Ascending aorta (tissue), 2 donors: ENCODE results near the gene GRAMD1A. TPM values are rescaled to one million over a fixed set of nuclear protein-coding genes. Genes with fewer than 3 reads are reported as not detected.

Source experiments
- DNase-seq, 2 donors: peaks; one replicate each; pipeline ENCODE4 v3.0.0-alpha.2; 2019; ENCODE audit warnings: low spot score in 2 of 2
- H3K27ac ChIP-seq, 2 donors: fragments of 200-600 bp; sonication (generic); one replicate each; pipeline ENCODE4 v1.5.1; 2016 to 2017; ENCODE audit warnings: mild to moderate bottlenecking in 1 of 2
- H3K27me3 ChIP-seq: fragments of 200-600 bp; sonication (generic); one replicate; pipeline ENCODE4 v1.5.1; 2017
- H3K36me3 ChIP-seq, 2 donors: fragments of 200-600 bp; sonication (generic); one replicate each; pipeline ENCODE4 v1.5.1; 2016
- H3K4me1 ChIP-seq, 2 donors: fragments of 200-600 bp; sonication (generic); one replicate each; pipeline ENCODE4 v1.5.1; 2016 to 2017; ENCODE audit warnings: mild to moderate bottlenecking in 1 of 2
- H3K4me3 ChIP-seq, 2 donors: fragments of 200-600 bp; sonication (generic); one replicate each; pipeline ENCODE4 v1.5.1; 2016 to 2017; ENCODE audit warnings: mild to moderate bottlenecking in 1 of 2
- H3K9me3 ChIP-seq, 2 donors: fragments of 200-600 bp; sonication (generic); one replicate each; pipeline ENCODE4 v1.5.1; 2016
- CTCF ChIP-seq, 3 experiments: fragments of 200-600 bp in 2 of 3; fragments of 450-650 bp in 1 of 3; sonication (generic) in 2 of 3; IDR thresholded peaks; one replicate each; pipeline ENCODE4 v1.5.1; 2016 to 2019; ENCODE audit warnings: antibody characterized with exemption in 3 of 3, mild to moderate bottlenecking in 1 of 3, moderate library complexity in 1 of 3
- intact Hi-C: fragments of 100-400 bp; cut with DNase I; formaldehyde crosslinking; loops from one replicate; pipeline ENCODE4 v1.15.1; 2023
- total RNA-seq: library from RNA; depleted of rRNA; stranded (reverse); fragments of >200 nt; gene quantifications from one replicate; pipeline ENCODE4 v1.1.0, GENCODE V29; 2016

Gene GRAMD1A
- total RNA-seq, 1 donor from 2014 or later = 103 TPM

DNA sequence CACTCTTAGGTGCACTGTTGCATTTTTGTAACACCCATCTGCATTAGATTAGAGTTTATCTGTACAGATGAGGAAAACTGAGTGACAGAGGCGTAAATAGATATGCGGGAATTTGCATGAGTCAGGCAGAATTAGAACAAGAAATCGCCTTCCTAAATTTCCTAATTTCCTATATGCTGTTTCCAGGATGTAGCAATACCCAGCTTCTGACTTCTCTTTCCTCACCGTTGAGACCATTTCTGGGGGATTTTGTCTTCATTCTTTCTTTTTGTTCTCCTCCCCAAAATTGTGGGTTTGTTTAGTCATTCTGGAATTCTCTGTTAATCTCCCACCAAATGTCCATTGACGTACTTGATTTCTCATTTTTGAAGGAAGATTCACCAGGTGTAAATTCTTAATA lies 25.5 kb upstream of the GRAMD1A start:
- H3K9me3 ChIP-seq = peaks cover 0 to 4% of the 10 kb centered on the region in 2 donors
- no peak for DNase-seq
- intact Hi-C loops = no loop called here
- no peaks in the 10 kb centered on the region for H3K27me3 ChIP-seq
- H3K36me3 ChIP-seq = no peaks in the 10 kb centered on the region
- TF ChIP-seq CTCF (IDR thresholded peaks at IDR 0.05) = no peak
- no peaks in the 10 kb centered on the region for H3K4me1 ChIP-seq
- H3K4me3 ChIP-seq = no peak overlapping the region
- no peak overlapping the region for H3K27ac ChIP-seq

DNA sequence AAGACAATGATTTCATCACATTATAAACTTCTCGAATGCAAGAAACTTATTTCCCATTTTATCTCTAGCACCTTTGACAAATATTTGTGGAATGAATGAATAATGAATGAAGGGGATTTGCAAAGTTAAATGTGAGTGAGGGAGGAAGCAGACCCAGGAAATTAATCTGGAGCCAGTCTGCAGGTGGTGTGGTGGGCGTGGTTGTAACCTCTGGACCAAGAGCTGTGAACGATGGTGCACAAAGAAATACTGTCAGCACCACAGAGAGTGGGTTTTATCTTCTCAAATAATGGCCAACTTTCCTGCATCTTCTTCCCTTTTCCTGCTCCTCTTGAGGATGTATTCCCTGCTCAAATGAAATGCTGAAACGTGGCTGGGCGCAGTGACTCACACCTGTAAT lies 25.1 kb upstream of the GRAMD1A start:
- intact Hi-C loops = no loop called here
- no peak for DNase-seq
- Histone ChIP-seq H3K4me1 (no peaks in the 10 kb centered on the region), H3K27ac (no peak overlapping the region), H3K9me3 (peaks cover 0 to 4% of the 10 kb centered on the region in 2 donors), H3K4me3 (no peak overlapping the region), H3K36me3 (no peaks in the 10 kb centered on the region), H3K27me3 (no peaks in the 10 kb centered on the region)
- TF ChIP-seq CTCF (IDR thresholded peaks at IDR 0.05) = no peak

GRCh38 chr19:34976611-34977010 lies 23.5 kb upstream of the GRAMD1A start:
- Histone ChIP-seq H3K4me3 (no peak overlapping the region), H3K9me3 (peaks cover 0 to 4% of the 10 kb centered on the region in 2 donors), H3K4me1 (no peaks in the 10 kb centered on the region), H3K27ac (no peak overlapping the region), H3K27me3 (no peaks in the 10 kb centered on the region), H3K36me3 (no peaks in the 10 kb centered on the region)
- intact Hi-C loops = no loop called here
- TF ChIP-seq CTCF (IDR thresholded peaks at IDR 0.05) = no peak
- no peak for DNase-seq

DNA sequence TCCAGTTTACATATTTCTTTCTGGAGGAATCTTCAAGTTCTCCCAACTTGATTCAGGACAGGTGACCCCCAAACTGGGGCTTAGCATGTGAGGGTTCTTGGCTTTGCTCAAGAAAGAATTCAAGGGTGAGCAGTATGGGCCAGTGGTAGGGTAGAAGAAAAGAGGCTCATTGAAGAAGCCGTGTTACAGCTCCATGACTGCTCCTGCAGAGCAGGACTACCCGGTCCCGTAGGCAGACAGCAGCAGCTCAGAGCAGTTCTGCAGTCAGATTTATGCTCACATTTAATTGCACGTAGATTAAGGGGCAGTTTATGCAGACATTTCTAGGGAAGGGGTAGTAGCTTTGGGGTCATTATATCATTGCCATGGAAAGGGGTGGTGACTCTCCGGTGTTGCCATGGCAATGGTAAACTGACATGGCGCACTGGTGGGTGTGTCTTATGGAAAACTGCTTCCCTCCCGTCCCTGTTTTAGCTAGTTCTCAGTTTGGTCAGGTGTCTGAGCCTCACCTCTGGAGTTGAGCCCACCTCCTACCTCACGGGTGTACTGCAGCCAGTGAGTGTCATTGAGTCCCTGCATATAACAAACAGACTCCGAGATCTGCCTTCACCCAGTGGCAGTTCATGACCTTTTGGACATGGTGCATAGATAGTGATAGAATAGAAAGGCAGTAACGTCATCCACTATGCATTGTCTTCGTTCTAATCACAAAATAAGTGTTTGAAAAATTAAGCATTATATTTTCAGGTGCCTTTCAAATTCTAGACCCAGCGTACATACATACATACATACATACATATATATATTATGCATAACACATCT lies 20.1 kb upstream of the GRAMD1A start:
- no peak for DNase-seq
- H3K36me3 ChIP-seq = no peaks in the 10 kb centered on the region
- no peak overlapping the region for H3K27ac ChIP-seq
- H3K4me1 ChIP-seq = no peaks in the 10 kb centered on the region
- no peaks in the 10 kb centered on the region for H3K27me3 ChIP-seq
- peaks cover 0 to 4% of the 10 kb centered on the region in 2 donors for H3K9me3 ChIP-seq
- H3K4me3 ChIP-seq = no peak overlapping the region
- intact Hi-C loops = no loop called here
- no peak for TF ChIP-seq CTCF (IDR thresholded peaks at IDR 0.05)

DNA sequence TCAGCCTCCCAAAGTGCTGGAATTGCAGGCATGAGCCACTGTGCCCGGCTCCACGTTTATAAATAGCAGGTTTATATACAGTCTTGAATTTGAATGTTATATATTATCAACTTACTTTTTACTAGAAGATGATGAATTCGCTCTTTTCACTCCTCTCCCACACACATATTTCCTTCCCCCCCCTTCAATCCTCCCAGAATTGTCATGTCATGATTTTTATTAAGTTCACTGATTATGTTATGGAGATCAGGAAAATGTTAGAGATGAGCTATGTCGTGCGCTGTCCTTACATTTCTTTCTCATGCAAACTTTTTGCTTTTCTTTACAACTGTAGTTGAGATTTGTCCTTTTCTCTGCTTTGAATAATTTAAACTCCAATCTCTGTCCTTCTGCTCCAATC lies 17.8 kb upstream of the GRAMD1A start:
- TF ChIP-seq CTCF (IDR thresholded peaks at IDR 0.05) = no peak
- no peaks in the 10 kb centered on the region for H3K9me3 ChIP-seq
- DNase-seq = no peak
- H3K36me3 ChIP-seq = no peaks in the 10 kb centered on the region
- H3K4me3 ChIP-seq = no peak overlapping the region
- H3K4me1 ChIP-seq = peaks cover 0 to 5% of the 10 kb centered on the region in 2 donors
- intact Hi-C loops = no loop called here
- no peaks in the 10 kb centered on the region for H3K27me3 ChIP-seq
- no peak overlapping the region for H3K27ac ChIP-seq
